Measurements from ENCODE around the gene RHBDD3. TPM values are rescaled to one million over a fixed set of nuclear protein-coding genes. Genes with fewer than 3 reads are reported as not detected.

RHBDD3 gene
- total RNA-seq = 21.2 and 37.4 TPM in 2 replicates

GRCh38 chr22:29267858-29268510 is at the start of gene RHBDD3, which contains the start of gene EWSR1:
RHBDD3 (minus strand) TSS chr22:29267981; CDS start chr22:29265626, 2,355 bp downstream.
EWSR1 (plus strand) TSS chr22:29268268; CDS start chr22:29268337, 69 bp downstream.

GRCh38 chr22:29315286-29316140 is 47.7 kb upstream of the RHBDD3 start, which contains the start of gene RASL10A:
RASL10A (minus strand) TSS chr22:29315697; CDS start chr22:29315246, 451 bp downstream.

GRCh38 chr22:29306175-29306834 is 38.5 kb upstream of the RHBDD3 start, which contains the start of gene GAS2L1:
GAS2L1 (plus strand) TSS chr22:29306650; CDS start chr22:29308106, 1,456 bp downstream.

Other genes with a start within 250 kb of the RHBDD3 start
- not detected in 2 replicates for gene C22orf31, start 206.2 kb downstream of the RHBDD3 start, total RNA-seq
- 7.0 and 12.0 TPM in 2 replicates for gene KREMEN1, start 194.9 kb downstream of the RHBDD3 start, total RNA-seq
- gene EMID1, start 62.1 kb downstream of the RHBDD3 start, total RNA-seq = not detected in 2 replicates
- 154 and 257 TPM in 2 replicates for gene EWSR1, start 287 bp upstream of the RHBDD3 start, total RNA-seq
- gene GAS2L1, start 38.7 kb upstream of the RHBDD3 start, total RNA-seq = 9.4 and 42.7 TPM in 2 replicates
- gene RASL10A, start 47.7 kb upstream of the RHBDD3 start, total RNA-seq = not detected in 2 replicates
- 58.9 and 95.5 TPM in 2 replicates for gene AP1B1, start 120.6 kb upstream of the RHBDD3 start, total RNA-seq
- gene RFPL1, start 170.6 kb upstream of the RHBDD3 start, total RNA-seq = not detected in 2 replicates
- 0.22 and 0.43 TPM in 2 replicates for gene NEFH, start 212.2 kb upstream of the RHBDD3 start, total RNA-seq